Trophoblast cell (in vitro differentiated cells and primary cell): ENCODE measurements around the gene HMGCL.
"Not testable (repeated sequence)": the region's sequence is repeated elsewhere in the genome, so short reads cannot be mapped to it uniquely, and the experiment has no call there.

ENCODE experiments used
- DNase-seq, 2 donors: peaks; one replicate each; pipeline ENCODE4 v3.0.0-alpha.2; 2016
- H2AFZ ChIP-seq: 2 replicates; pipeline ENCODE4 v1.6.1; 2013; ENCODE audit warnings: low read length, moderate library complexity, mild to moderate bottlenecking; ENCODE audit not compliant: insufficient read depth, poor library complexity
- H2AK5ac ChIP-seq: 2 replicates; pipeline ENCODE4 v1.6.1; 2013; ENCODE audit warnings: mild to moderate bottlenecking, low read length
- H2BK120ac ChIP-seq: 2 replicates; pipeline ENCODE4 v1.6.1; 2013; ENCODE audit warnings: low read length, mild to moderate bottlenecking, moderate library complexity; ENCODE audit not compliant: insufficient read depth, poor library complexity
- H2BK12ac ChIP-seq: 2 replicates; pipeline ENCODE4 v1.6.1; 2013; ENCODE audit warnings: mild to moderate bottlenecking, low read length, moderate library complexity
- H2BK5ac ChIP-seq: 2 replicates; pipeline ENCODE4 v1.6.1; 2013; ENCODE audit warnings: low read length, low read depth, moderate library complexity, mild to moderate bottlenecking; ENCODE audit not compliant: poor library complexity
- H3K14ac ChIP-seq: 2 replicates; pipeline ENCODE4 v1.6.1; 2013; ENCODE audit warnings: mild to moderate bottlenecking, low read length
- H3K18ac ChIP-seq: 2 replicates; pipeline ENCODE4 v1.6.1; 2013; ENCODE audit warnings: mild to moderate bottlenecking, low read length
- H3K23ac ChIP-seq: 2 replicates; pipeline ENCODE4 v1.6.1; 2013; ENCODE audit warnings: low read length
- H3K27ac ChIP-seq: 2 replicates; pipeline ENCODE4 v1.5.1; 2013; ENCODE audit warnings: low read depth, mild to moderate bottlenecking, inconsistent platforms, low read length, moderate library complexity
- H3K27me3 ChIP-seq: 2 replicates; pipeline ENCODE4 v1.6.1; 2013; ENCODE audit warnings: inconsistent platforms, mild to moderate bottlenecking, low read length, moderate library complexity; ENCODE audit not compliant: insufficient read depth
- H3K36me3 ChIP-seq, 2 experiments: 1 replicate in 1 of 2; 2 replicates in 1 of 2; pipeline ENCODE4 v1.6.1; 2013; ENCODE audit warnings: low read length in 2 of 2, mild to moderate bottlenecking in 2 of 2, moderate library complexity in 1 of 2; ENCODE audit not compliant: insufficient read depth in 2 of 2, control insufficient read depth in 1 of 2
- H3K4ac ChIP-seq: 2 replicates; pipeline ENCODE4 v1.6.1; 2013; ENCODE audit warnings: low read depth, mild to moderate bottlenecking, low read length, moderate library complexity
- H3K4me1 ChIP-seq, 2 experiments: 1 replicate in 1 of 2; 2 replicates in 1 of 2; pipeline ENCODE4 v1.6.1; 2013; ENCODE audit warnings: low read length in 2 of 2, mild to moderate bottlenecking in 2 of 2, moderate library complexity in 1 of 2; ENCODE audit not compliant: insufficient read depth in 2 of 2, control insufficient read depth in 1 of 2
- H3K4me2 ChIP-seq: 2 replicates; pipeline ENCODE4 v1.6.1; 2013; ENCODE audit warnings: inconsistent platforms, mild to moderate bottlenecking, low read length, moderate library complexity
- H3K4me3 ChIP-seq: 2 replicates; pipeline ENCODE4 v1.5.1; 2013; ENCODE audit warnings: mild to moderate bottlenecking, low read depth, low read length, inconsistent platforms
- H3K79me1 ChIP-seq: one replicate; pipeline ENCODE4 v1.6.1; 2013; ENCODE audit warnings: low read length
- H3K79me2 ChIP-seq: 2 replicates; pipeline ENCODE4 v1.6.1; 2013; ENCODE audit warnings: low read length, mild to moderate bottlenecking; ENCODE audit not compliant: control insufficient read depth, insufficient read depth, poor library complexity
- H3K9ac ChIP-seq: 2 replicates; pipeline ENCODE4 v1.6.1; 2013; ENCODE audit warnings: mild to moderate bottlenecking, low read length
- H3K9me3 ChIP-seq: 2 replicates; pipeline ENCODE4 v1.6.1; 2013; ENCODE audit warnings: low read depth, mild to moderate bottlenecking, control low read depth, inconsistent platforms, low read length; ENCODE audit not compliant: insufficient read depth
- H4K12ac ChIP-seq: 2 replicates; pipeline ENCODE4 v1.6.1; 2013; ENCODE audit warnings: low read depth, mild to moderate bottlenecking, low read length, moderate library complexity
- H4K8ac ChIP-seq: 2 replicates; pipeline ENCODE4 v1.6.1; 2013; ENCODE audit warnings: low read depth, mild to moderate bottlenecking, low read length, moderate library complexity
- H4K91ac ChIP-seq: one replicate; pipeline ENCODE4 v1.6.1; 2013; ENCODE audit warnings: low read depth, mild to moderate bottlenecking, low read length, moderate library complexity
- whole genome bisulfite sequencing: extraction: QIAGEN DNeasy Blood & Tissue Kit; methylation state at CpG from one replicate; pipeline ENCODE4 v1.1.7; 2013; ENCODE audit warnings: missing lambda C conversion rate; ENCODE audit not compliant: insufficient read length, insufficient coverage; ENCODE audit errors: extremely low coverage; 5-methylcytosine and 5-hydroxymethylcytosine counted together

The HMGCL gene

DNA sequence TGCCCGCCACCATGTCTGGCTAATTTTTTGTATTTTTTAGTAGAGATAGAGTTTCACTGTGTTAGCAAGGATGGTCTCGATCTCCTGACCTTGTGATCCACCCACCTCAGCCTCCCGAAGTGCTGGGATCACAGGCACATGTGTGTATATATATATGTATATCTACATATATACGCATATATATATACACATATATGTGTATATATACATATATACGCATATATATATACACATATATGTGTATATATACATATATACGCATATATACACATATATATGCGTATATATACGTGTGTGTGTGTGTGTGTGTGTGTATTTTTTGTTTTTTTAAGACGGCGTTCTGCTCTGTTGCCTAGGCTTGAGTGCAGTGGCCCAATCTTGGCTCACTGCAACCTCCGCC is 42.1 kb downstream of the HMGCL start:
- not testable (repeated sequence) for H4K91ac ChIP-seq, DNase-seq, H3K4ac ChIP-seq, H2BK120ac ChIP-seq, H3K23ac ChIP-seq, H3K9ac ChIP-seq, H2AK5ac ChIP-seq, H4K8ac ChIP-seq, H3K27me3 ChIP-seq, H3K79me1 ChIP-seq, H2BK12ac ChIP-seq, H3K4me2 ChIP-seq, H3K4me1 ChIP-seq, H2AFZ ChIP-seq, H3K14ac ChIP-seq, H4K12ac ChIP-seq, H2BK5ac ChIP-seq, H3K4me3 ChIP-seq, H3K18ac ChIP-seq, H3K27ac ChIP-seq, H3K9me3 ChIP-seq
- H3K36me3 ChIP-seq = peaks cover 22 to 23% of the 10 kb centered on the region in 2 experiments
- peaks cover 11% of the 10 kb centered on the region for H3K79me2 ChIP-seq
- no CpG with 5 or more reads among the region's 11 CpGs for WGBS

DNA sequence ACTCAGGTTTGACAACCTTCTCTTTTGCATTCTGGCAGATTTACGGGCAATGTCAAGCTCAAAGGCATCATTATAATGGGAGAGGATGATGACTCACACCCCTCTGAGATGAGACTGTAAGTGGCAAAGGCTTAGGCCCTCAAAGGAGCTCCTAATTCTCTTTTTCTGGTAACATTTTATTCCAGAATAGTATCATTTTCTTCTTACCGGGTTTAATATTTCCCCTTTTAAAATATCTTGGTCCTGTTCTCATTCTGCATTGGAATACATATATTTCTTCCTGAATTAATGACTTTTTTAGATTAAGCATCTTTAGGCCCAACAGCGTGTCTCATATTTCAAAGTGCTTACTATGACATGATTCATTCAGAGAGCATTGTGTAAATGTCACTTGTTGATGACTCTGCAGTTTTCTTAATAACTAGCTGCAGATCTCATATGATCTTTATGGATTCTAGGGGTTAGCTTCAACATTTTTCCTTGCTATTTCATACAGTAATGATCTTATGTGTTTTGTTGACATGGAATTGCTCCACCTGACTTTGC is 45.3 kb downstream of the HMGCL start:
- WGBS = no CpG with 5 or more reads among the region's 3 CpGs
- Histone ChIP-seq H3K18ac (no peak overlapping the region), H3K36me3 (peaks cover 5 to 9% of the 10 kb centered on the region in 2 experiments), H3K27me3 (no peaks in the 10 kb centered on the region), H3K4ac (peak overlapping the region; percentile 33), H4K91ac (no peak overlapping the region), H2AK5ac (no peak overlapping the region), H3K27ac (no peak overlapping the region), H2BK5ac (no peak overlapping the region), H3K4me3 (no peak overlapping the region), H4K12ac (no peak overlapping the region), H2AFZ (no peak overlapping the region), H3K79me1 (peaks cover 5% of the 10 kb centered on the region), H3K9ac (no peak overlapping the region), H3K79me2 (peaks cover 12% of the 10 kb centered on the region), H3K14ac (no peak overlapping the region), H3K4me1 (peaks cover 3 to 8% of the 10 kb centered on the region in 2 experiments), H2BK120ac (no peak overlapping the region), H3K23ac (no peak overlapping the region), H4K8ac (no peak overlapping the region), H3K9me3 (no peaks in the 10 kb centered on the region), H3K4me2 (no peak overlapping the region), H2BK12ac (no peak overlapping the region)
- peak in 1 of 2 donors; percentile 34 for DNase-seq

DNA sequence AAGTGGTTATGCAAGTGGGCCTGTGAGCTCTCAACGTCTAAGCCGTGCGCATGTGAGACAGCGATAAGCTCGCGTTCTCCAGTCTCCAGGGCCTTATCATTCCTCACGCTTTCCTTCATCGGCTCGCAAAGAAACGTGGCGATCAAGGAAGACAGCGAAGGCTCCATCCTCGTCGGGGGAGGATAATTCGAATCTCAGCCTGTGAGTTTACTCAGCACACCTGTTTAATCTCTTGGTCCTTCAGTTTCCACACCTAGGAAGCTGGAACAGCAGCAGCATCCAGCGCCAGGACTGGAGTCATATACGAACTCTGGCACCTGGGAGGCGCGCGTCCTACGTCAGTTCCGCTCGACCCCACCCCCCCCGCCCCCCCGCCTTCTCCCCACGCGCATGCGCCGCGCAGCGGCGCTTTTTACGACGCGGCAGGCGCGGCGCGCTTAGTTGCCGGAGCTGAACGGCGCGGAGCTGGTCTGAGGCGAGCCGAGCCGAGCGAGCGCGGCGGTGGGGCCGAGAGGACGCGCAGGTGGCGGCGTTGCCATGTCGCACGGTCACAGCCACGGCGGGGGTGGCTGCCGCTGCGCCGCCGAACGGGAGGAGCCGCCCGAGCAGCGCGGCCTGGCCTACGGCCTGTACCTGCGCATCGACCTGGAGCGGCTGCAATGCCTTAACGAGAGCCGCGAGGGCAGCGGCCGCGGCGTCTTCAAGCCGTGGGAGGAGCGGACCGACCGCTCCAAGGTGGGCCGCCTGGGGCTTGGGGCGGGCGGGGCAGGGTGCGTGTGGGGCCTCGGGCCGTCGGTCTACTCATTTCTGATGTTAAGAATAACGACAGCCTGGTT is 47.0 kb downstream of the HMGCL start, which contains the start of gene PITHD1:
Gene PITHD1, plus strand, starts transcription at position 440 of the 836 bp plus-strand sequence. Its CDS starts 98 bp downstream, at position 538.
- no CpG with 5 or more reads among the region's 91 CpGs for WGBS
- H4K8ac ChIP-seq = peak within 1 kb of the TSS; percentile 98

DNA sequence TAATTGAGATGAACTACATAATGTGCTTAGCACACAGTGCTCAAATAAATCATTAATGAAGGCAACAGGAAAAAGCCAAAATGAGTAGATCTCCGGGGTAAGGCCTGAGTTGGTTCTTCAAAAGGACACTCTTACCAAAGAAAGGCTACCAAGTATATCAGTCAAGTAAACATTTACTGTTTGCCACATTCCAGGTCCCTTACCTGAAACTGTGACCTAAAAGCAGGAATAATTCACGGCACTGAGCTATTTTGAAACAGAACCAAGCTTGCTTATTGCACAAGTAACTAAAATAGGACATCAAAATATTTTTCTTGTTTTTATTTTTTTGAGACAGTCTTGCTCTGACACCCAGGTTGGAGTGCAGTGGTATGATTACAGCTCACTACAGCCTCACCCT is 49.0 kb downstream of the HMGCL start:
- no CpG with 5 or more reads among the region's 2 CpGs for WGBS
- H3K23ac ChIP-seq = no peak overlapping the region

More for the DNA sequence above, 47.0 kb downstream of the HMGCL start, which contains the start of gene PITHD1:
- Histone ChIP-seq H3K4me1 (peaks cover 3 to 8% of the 10 kb centered on the region in 2 experiments), H3K23ac (peak within 1 kb of the TSS; percentile 48), H3K27ac (peak within 1 kb of the TSS; percentile 43), H4K91ac (peak within 1 kb of the TSS; percentile 85), H2AFZ (peak within 1 kb of the TSS; percentile 98), H3K27me3 (no peaks in the 10 kb centered on the region), H4K12ac (peak within 1 kb of the TSS; percentile 88), H3K79me2 (peaks cover 12% of the 10 kb centered on the region), H3K36me3 (peaks cover 1 to 5% of the 10 kb centered on the region in 2 experiments), H2BK12ac (no peak within 1 kb of the TSS), H3K18ac (peak within 1 kb of the TSS; percentile 96), H3K4me3 (peak within 1 kb of the TSS; percentile 99), H3K4ac (peak within 1 kb of the TSS; percentile 97), H3K9ac (peak within 1 kb of the TSS; percentile 89), H3K4me2 (peak within 1 kb of the TSS; percentile 92), H3K79me1 (peaks cover 5% of the 10 kb centered on the region), H2AK5ac (peak within 1 kb of the TSS; percentile 92), H2BK120ac (peak within 1 kb of the TSS; percentile 81), H3K14ac (peak within 1 kb of the TSS; percentile 98), H3K9me3 (no peaks in the 10 kb centered on the region), H2BK5ac (peak within 1 kb of the TSS; percentile 67)
- peak; percentile 83 to 91 for DNase-seq

More for the DNA sequence above, 49.0 kb downstream of the HMGCL start:
- Histone ChIP-seq H3K79me2 (peaks cover 12% of the 10 kb centered on the region), H3K4me3 (no peak overlapping the region), H3K9ac (no peak overlapping the region), H3K14ac (no peak overlapping the region), H4K12ac (no peak overlapping the region), H3K4me1 (peaks cover 3 to 8% of the 10 kb centered on the region in 2 experiments), H4K8ac (no peak overlapping the region), H3K4ac (no peak overlapping the region), H3K27ac (no peak overlapping the region), H2AK5ac (no peak overlapping the region), H3K36me3 (peaks cover 1 to 3% of the 10 kb centered on the region in 2 experiments), H2BK120ac (no peak overlapping the region), H2AFZ (no peak overlapping the region), H3K27me3 (no peaks in the 10 kb centered on the region), H3K18ac (no peak overlapping the region), H4K91ac (no peak overlapping the region), H3K9me3 (no peaks in the 10 kb centered on the region), H3K79me1 (peaks cover 5% of the 10 kb centered on the region), H2BK5ac (no peak overlapping the region), H3K4me2 (no peak overlapping the region), H2BK12ac (no peak overlapping the region)
- no peak for DNase-seq
